Putamen (tissue), 1 donor: ENCODE data around the gene ARHGEF4.

ENCODE experiments used
- DNase-seq: peaks from one replicate; pipeline ENCODE4 v3.0.0-alpha.2; 2016; ENCODE audit warnings: low spot score

The ARHGEF4 gene

GRCh38 chr2:130819608-130820278, 17.0 kb upstream of the ARHGEF4 start:
- DNase-seq, result no peak

GRCh38 chr2:130820279-130820861, 16.3 kb upstream of the ARHGEF4 start:
- DNase-seq, result peak; percentile 85

- no peak for DNase-seq
These were observed 14.8 kb upstream of the ARHGEF4 start for GRCh38 chr2:130821867-130822266.

GRCh38 chr2:130822766-130823165, 13.9 kb upstream of the ARHGEF4 start:
- no peak for DNase-seq

- DNase-seq, result no peak
These were observed 13.4 kb upstream of the ARHGEF4 start for GRCh38 chr2:130823171-130823885.

- DNase-seq, result no peak
These were observed 12.7 kb upstream of the ARHGEF4 start for GRCh38 chr2:130823886-130824491.

- DNase-seq, result peak; percentile 56
These were observed 12.1 kb upstream of the ARHGEF4 start for GRCh38 chr2:130824492-130825061.

- DNase-seq, result peak; percentile 77
These were observed 11.3 kb upstream of the ARHGEF4 start for GRCh38 chr2:130825231-130825965.

GRCh38 chr2:130825966-130826253, 10.8 kb upstream of the ARHGEF4 start:
- DNase-seq, result no peak

GRCh38 chr2:130826419-130826818, 10.3 kb upstream of the ARHGEF4 start:
- no peak for DNase-seq

- DNase-seq, result no peak
These were observed 9.8 kb upstream of the ARHGEF4 start for GRCh38 chr2:130826821-130827501.

GRCh38 chr2:130827502-130828251, 9.0 kb upstream of the ARHGEF4 start:
- no peak for DNase-seq

- DNase-seq, result no peak
These were observed 8.3 kb upstream of the ARHGEF4 start for GRCh38 chr2:130828461-130828860.

GRCh38 chr2:130829015-130829414, 7.7 kb upstream of the ARHGEF4 start:
- no peak for DNase-seq

GRCh38 chr2:130830538-130830937, 6.2 kb upstream of the ARHGEF4 start:
- DNase-seq, result no peak

- DNase-seq, result no peak
These were observed 5.4 kb upstream of the ARHGEF4 start for GRCh38 chr2:130831356-130831755.

- no peak for DNase-seq
These were observed 4.3 kb upstream of the ARHGEF4 start for GRCh38 chr2:130832296-130832940.

- no peak for DNase-seq
These were observed 2.4 kb upstream of the ARHGEF4 start for GRCh38 chr2:130834091-130834930.
